Muscle of arm (tissue), 12 donors: ENCODE measurements around the gene SUN2. TPM values are rescaled to one million over a fixed set of nuclear protein-coding genes. Genes with fewer than 3 reads are reported as not detected.
A peak's percentile ranks its signal among the peaks of the same experiment; 100 is the strongest.

Source experiments
- DNase-seq: peaks from one replicate; pipeline ENCODE4 v3.0.0-alpha.2; 2013
- polyA plus RNA-seq, 12 donors: library from polyadenylated mRNA; unstranded; fragments of 120-200 nt; gene quantifications; one replicate each; pipeline ENCODE4 v1.2.1, GENCODE V29; 2013; ENCODE audit not compliant: insufficient read length in 12 of 12

The SUN2 gene
- polyA plus RNA-seq, 12 donors: 39.3 to 85.0 (median 47.5) TPM; not detected in 1

- DNase-seq: no peak
Measured at GRCh38 chr22:38736257-38736570, 19.6 kb downstream of the SUN2 start.

DNA sequence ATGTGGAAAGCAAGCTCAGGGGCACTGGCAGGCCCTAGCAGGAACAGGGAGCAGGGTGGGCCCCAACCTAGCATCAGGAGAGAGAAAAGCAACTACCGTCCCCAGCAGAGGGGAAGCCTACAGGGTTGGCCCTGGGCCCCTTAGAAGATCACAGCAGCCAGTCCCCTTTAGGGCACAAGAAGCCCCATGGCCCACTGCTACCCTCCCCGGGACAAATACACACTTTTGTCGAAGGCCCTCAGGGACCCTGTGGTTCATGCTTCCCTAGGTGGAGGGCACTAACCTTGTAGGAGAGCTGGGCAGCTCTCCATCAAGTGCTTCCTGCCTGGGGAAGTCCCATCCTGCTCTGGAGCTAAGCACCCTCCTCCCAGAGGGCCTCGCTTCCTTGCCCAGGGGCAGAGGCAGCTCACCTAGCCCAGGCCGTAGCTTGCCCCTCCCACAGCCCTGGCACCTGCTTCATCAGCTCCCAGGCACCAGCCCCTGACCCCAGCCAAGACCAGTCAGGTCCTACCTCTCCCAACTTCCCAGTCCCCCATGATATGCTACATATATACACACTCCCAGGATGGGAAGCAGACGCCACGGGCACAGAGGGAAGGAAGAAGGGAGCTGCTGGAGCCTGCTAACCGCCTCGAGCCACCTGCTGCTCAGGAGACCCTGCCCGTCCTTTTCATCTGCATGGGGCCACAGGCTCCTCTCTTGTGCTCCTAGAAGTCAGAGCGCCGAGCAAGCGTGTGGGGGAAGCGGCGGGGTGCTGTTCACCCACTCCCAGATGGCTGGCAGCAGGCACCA is 20.1 kb downstream of the SUN2 start:
- DNase-seq: no peak

GRCh38 chr22:38735126-38735464 is 20.7 kb downstream of the SUN2 start:
- no peak for DNase-seq

DNA sequence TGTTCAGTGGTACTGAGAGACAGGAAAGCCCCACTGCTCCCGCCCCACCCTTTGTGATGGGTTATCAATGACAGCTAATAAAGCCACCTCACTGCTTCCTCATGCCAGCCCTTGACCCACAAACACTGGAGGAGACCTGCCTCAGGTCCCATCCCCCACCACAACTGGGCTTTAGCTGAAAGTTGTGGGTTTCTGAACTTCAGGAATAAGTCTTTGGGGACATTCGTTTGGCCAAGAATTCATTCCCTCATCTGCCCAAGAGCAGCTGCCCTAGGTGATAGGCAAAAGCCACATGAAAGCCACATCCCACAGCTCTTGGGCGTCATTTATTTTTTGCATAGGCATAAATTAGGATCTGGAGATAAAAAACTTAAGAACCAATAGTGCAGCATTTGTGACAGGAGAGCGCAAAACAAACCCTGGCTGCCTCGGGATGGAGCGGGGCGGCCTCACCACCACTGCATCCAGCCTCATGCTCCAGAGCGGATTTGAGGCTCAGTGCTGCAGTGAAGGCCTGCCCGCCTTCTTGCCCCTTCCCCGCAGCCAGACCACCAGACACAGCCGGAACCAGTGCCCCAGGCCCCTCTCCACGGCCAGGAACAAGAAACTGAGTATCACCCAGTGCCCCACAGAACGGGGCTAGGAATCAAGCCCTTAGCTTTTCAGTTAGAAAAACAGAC is 21.2 kb downstream of the SUN2 start:
- no peak for DNase-seq

DNA sequence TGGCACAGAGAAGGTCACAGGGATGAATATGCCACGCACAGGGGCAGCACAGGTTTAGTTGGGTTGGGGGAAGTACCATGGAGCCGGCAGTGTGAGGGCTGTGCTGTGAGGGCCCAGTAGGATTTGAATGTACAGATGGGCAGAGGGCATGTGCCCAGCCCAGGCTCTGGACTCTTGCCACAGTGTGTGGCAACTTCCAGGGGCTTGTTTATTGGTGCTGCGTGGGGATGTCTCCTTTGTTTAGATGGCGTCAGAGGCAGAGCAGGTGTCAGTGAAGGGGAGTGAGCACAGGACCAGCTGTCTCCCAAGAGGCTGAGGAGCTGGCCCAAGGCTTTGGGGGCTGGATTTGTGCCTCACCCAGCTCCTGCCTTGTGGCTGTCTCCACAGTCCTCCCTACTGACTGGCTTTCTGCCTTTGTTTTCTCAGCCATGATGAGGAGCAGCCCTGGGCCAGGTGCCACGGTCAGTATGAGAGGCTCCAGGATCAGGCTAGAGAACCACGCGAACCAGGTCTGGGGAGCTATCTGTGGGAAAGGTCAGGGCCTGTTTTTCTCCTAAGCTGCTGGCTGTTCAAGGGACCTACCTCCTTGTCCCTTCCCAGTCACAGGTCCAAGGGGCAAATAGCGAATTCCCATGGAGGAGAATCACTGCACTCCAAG is 21.9 kb downstream of the SUN2 start:
- peak; percentile 39 for DNase-seq

- no peak for DNase-seq
Measured at GRCh38 chr22:38733329-38733723, 22.5 kb downstream of the SUN2 start.

- no peak for DNase-seq
Measured at GRCh38 chr22:38732251-38732815, 23.5 kb downstream of the SUN2 start.

- no peak for DNase-seq
Measured at GRCh38 chr22:38731703-38732161, 24.1 kb downstream of the SUN2 start.

DNA sequence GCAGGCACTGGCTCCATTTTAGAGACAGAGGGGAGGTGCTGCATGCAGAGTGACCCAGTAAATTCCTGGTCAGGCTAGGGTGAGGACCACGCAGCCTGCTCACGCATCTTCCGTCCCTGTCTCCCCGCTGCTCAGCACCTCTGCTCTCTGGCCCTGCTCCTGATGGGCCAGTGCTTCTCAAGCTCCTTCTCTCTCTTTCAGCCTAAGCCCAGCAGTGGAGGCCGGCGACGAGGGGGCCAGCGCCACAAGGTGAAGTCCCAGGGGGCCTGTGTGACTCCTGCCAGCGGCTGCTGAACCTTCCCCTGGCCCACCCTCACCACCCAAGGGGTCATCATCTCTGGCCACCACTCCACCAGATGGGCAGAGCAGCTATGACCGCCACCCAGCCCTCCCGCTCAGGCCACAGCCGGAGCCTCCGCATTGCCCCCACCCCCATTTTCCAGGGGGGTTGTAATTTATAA is 25.4 kb downstream of the SUN2 start:
- no peak for DNase-seq

- no peak for DNase-seq
Measured at GRCh38 chr22:38729946-38730345, 25.9 kb downstream of the SUN2 start.

GRCh38 chr22:38728871-38729796 is 26.7 kb downstream of the SUN2 start:
- no peak for DNase-seq

GRCh38 chr22:38727530-38728451 is 28.0 kb downstream of the SUN2 start:
- no peak for DNase-seq

- no peak for DNase-seq
Measured at GRCh38 chr22:38727123-38727522, 28.7 kb downstream of the SUN2 start.

- no peak for DNase-seq
Measured at GRCh38 chr22:38725900-38726655, 29.7 kb downstream of the SUN2 start.

- DNase-seq: no peak
Measured at GRCh38 chr22:38724926-38725571, 30.7 kb downstream of the SUN2 start.

- DNase-seq: no peak
Measured at GRCh38 chr22:38724176-38724575, 31.6 kb downstream of the SUN2 start.

DNA sequence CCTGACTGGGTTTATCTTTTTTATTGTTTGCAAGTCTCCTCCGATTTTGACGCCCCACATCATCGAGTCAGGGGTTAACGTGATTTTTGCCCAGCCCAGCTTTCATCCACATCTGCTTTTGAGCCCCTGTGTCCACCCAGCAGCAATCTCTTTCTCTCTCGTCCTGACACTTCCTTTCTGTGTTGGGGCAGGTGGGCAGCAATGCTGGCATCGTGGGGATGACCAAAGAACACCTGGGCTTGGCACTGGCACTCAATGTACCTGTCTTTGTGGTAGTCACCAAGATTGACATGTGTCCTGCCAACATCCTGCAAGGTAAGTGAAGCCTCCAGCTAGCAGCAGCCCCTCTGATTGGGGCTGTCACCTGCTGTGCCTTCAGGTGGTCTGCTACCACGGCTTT is 34.2 kb downstream of the SUN2 start:
- DNase-seq: no peak

DNA sequence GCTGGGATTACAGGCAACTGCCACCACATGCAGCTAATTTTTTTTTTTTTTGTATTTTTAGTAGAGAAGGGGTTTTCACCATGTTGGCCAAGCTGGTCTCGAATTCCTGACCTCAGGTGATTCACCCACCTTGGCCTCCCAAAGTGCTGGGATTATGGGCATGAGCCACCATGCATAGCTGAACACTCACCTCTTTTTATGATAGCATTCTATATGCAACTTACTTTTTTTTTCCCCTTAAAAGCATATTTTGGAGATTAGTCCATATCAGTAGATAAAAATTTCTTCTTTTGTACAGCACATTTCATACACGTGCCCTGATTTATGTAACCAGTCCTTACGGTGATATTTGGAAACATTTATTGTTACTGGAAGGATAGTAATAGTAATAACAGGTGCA is 35.4 kb downstream of the SUN2 start:
- DNase-seq: no peak

DNA sequence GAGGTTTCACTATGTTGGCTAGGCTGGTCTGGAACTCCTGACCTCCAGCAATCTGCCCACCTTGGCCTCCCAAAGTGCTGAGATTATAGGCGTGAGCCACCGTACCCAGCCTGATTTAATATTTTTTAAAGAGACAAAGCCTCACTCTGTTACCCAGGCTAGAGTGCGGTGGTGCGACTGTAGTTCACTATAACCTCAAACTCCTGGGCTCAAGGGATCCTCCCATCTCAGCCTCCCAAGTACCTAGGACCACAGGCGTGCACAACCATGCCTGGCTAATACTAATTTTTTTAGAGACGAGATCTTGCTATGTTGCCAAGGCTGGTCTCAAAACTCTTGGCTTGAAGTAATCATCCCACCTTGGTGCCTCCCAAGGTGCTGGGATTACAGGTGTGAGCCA is 36.6 kb downstream of the SUN2 start:
- DNase-seq: no peak
